GM21526 (cell line): ENCODE measurements around the gene AVPR2.

ENCODE experiments used
- ATAC-seq: cut with Tn5 transposase; IDR thresholded peaks from one replicate; pipeline ENCODE4 v1.9.1; 2021; ENCODE audit warnings: moderate library complexity; ENCODE audit not compliant: unreplicated experiment, low FRiP score

AVPR2 gene

DNA sequence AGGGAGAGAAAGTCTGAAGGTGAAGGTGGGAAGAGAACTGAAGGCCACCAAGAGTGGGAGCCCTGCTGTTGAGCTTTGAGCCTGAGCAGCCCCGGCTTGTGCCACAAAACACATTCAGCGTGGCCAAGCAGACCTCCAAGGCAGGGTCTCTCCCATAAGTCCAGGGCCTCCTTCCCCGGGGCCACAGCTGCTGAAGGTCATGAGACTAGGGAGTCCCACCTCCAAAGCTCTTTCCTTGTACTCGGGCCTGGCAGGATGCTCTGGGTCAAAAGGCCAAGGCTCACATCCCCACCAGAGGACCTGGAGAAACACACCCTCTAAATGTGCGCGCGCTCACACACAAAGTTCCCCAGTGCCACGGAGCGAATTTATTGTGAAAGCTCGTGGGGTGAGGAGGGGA lies 25.1 kb downstream of the AVPR2 start:
- ATAC-seq = no peak

DNA sequence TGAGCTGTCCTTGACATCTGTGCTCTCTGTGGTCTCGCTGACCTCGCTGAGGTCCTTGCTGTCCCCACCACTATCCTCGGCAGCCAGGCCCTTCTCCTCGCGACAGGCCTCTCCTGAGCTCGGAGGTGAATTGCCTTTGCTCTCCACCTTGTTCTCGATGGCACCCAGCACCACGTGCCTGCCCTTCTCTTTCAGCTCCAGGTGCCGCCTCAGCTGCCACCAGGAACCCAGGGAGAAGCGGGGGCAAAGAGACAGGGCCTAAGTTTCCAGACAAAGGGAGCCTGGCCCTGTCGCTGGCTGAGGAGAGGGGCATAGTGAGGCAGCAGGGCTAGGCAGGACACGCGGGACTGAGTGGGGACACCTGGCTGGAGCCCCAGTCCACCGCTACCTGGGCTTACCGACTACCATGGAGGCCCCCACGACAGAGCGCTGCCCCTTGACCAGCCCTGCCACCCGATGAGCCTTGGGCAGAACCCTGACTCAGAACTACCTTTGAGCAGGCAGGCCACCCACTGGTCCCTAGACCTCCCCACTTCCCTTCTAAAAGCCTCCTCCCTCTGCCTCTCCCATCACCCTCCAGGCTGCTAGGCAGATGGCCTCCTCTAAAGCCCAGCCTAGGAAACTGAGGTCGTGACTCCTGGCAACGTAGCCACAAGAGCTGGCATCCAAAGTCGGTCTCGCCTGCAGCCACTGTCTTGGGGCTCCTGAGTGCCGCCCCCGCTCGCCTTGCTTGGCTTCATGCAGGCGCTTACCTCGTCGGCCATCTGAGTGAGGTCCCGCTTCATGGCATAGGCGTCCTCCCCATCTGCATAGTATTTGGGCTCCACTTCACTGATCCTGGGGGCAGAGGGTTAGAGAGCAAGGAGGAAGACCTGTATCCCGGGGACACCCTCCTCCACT lies 25.8 kb downstream of the AVPR2 start:
- no peak for ATAC-seq

DNA sequence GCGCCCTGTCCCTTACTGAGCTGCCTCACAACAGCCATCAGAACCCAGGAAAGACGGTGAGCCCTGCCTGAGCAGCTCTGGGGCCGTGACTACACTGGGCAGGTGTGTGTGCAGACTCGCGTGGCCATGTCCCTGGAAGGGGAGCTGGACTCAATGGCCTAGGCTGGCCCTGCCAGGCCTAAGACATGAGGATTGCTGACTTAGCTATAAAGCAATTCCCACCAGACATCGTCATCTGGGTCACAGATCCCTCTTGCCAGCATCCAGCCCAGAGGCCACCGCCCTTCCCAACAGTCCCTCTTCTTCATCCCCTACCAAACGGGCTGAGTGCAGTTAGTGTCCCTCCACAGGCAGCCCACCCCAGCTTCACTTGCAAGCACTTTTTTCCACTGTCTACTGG lies 26.7 kb downstream of the AVPR2 start:
- ATAC-seq = no peak

DNA sequence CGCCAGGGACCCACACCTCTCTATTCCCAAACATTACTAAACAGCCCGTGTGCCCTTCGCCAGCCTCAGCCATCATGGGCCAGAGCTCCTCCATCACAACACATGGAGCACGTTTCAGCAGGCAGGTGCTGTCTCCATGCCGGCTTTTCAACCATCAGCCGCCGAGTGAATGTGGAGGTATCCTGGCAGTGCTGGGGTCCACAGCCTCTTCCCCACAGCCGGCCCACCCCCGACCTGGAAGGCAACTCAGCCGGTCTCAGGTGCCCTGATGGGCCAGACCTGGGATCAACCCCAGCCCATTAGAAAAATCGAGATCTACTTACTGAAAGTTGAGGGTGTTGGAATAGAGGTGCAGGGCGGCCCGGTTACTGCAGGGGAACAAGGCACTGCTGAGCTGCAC lies 27.3 kb downstream of the AVPR2 start:
- ATAC-seq = no peak

DNA sequence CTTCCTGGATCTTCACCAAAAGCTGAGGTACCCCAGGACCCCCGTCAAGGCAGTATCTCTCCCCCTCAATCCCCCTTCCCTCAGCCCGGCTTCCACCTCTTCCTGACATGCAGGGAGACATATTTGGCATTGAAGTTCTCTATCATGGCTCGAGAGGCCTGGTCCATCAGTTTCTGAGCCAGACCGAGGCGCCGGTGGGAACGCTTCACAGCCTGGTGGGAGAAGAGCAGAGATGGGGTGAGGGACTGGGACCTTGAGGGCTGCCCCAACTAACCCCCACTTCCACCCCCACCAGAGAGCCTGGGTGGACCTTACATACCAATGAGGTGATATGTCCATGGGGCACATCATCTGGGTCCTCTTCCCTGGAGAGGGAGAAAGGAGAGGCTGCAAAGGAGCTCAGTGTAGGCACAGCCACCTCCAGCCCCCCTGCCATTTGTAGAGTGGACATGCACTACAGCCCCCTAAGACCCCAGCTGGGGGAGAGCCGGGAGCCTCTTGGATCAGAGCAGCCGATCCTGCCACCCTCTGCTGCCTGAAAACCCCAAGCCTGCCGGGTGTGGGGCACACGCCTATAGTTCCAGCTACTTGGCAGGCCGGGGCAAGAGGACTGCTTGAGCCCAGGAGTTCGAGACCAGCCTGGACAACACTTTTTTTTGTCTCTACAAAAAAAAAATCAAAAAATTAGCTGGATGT lies 27.9 kb downstream of the AVPR2 start:
- no peak for ATAC-seq

DNA sequence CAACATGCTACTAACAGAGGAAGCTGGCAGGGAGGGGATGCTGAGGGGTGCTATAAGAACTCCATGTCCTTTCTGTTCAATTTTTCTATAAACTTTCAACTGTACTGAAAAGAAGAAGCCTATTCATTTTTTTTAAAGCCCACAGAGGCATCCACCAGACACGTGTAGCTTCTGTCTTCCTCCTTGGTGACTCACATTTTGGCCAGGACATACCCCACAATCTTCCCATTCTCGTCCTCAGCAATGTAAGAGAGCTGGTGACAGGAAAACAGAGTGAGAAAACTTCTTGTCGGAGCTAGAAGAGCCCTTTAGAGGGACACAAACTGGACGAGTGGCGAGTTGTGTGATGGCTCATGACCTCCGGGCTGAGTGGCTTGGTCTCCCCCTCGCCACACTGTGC lies 29.3 kb downstream of the AVPR2 start:
- ATAC-seq = no peak

DNA sequence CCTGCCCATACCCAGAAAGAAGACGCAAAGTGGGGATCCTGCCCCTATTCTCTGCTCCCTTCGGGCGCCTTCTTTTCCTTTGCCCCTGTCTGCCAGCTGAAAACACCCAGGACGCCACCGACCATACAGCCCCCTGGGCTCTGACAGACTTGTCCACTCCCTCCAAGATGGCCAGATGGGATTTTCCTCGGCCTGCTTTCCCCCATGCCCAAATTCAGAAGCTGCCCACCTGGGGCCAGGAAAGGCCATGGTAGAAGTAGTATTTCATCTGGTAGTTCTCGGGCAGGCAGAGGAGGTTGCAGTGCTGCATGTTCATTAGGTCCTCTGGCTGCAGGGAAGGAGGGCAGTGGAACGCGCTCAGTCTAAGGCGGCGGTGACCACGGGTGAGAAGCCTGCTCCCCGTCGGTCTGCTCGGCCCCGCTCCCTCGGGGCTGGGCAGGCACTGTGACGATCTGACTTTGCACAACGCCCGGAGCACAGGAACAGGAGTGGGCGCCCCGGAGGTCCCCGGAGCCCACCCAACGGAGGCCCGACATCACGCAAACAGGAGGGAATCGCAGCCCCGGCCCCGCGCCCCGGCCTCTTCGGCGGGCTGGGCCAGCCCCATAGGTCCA lies 29.8 kb downstream of the AVPR2 start:
- ATAC-seq = peak; percentile 14

DNA sequence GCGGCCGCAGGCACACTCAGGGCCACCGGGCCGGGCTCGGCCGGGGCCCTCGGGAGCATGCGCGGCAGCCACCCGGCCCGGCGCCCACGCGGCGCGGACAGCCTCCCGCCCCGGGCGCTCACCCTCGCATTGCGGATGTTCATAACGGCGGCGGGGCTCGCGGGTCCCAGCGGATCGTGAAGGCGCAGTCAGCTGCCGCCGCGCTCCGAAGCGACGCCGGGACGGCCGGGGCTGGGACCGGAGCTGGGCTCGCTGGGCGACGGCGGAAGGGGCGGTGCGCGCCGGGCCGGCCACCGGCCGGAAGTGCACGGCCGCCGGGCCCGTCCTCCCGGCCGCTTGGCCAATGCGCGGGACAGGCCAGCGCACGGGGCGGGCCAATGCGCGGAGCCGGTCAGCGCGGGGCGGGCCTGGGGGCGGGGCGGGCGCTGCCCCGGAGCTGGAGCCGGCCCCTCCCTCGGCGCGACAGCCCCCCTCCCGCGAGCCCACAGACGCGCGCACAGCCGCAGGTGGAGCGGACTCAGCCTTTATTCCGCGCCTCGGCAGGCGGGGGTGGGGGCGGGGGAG lies 30.4 kb downstream of the AVPR2 start, which contains the start of gene NAA10:
Gene NAA10, minus strand, starts transcription at position 276 of the 564 bp plus-strand sequence. Its CDS starts 133 bp downstream, at position 143.
- peak; percentile 86 for ATAC-seq

DNA sequence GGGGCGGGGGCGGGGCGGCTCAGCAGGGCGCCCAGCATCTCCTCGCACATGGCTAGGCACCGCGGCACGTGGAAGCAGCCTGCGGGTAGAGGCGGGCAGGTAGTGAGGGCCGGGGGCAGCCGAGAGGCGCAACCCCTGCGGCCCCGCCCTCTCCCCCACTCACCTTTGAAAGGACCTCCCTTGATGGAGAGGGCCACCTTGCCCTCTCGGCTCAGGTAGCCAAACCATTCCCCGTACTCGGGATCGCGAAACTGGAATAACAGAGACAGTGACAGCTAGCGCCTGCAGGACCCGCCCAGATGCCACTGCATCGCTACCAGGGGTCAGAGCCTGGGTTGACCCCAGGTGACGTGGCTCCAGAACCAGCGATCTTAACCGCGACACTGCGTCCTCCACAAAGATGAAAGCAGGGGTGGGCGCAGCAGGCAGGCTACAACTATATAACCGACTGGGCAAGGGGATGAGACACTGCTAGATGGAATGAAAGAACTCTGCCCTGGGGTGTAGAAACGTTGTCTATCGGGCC lies 30.9 kb downstream of the AVPR2 start:
- ATAC-seq = peak; percentile 9

DNA sequence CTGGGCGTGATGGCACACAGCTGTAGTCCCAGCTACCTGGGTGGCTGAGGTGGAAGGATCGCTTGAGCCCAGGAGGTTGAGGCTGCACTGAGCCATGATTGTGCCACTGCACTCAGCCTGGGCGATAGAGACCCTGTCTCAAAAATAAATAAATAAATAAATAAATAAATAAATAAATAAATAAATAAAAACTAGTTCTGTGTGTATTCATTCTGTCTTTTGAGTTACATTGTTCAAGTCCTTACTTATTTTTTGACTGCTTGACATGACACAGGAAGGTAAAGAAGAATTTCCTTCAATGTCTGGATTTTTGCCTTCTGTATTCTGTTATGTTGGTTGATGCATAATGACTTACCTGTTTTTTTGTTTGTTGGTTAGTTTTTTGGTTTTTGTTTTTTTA lies 32.6 kb downstream of the AVPR2 start:
- ATAC-seq = no peak

DNA sequence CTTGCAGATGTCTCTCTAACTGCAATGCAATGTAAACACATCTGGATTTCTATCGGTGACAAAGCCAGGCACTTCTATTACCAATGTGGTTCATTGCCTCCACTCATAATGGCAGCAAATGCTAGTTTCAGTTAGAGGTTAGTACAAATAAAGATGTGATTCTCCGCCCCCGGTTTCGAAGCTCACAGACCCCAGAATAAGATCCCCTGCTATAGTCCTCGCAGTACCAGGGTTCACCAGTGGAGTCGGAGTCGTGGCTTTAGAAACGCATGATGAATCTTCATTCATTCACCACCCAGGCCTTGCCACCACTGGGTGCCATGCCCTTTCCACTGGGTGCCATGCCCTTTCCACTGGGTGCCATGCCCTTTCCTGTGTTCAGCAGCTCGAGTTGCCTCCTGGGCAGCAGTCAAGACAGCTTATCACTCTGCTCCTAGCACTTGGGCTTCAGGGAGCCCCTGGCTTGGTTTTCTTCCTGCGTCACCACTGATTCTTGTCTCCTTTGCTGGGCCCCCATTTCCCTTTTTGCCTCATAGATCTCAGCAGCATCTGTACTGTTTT lies 33.8 kb downstream of the AVPR2 start:
- ATAC-seq = no peak

DNA sequence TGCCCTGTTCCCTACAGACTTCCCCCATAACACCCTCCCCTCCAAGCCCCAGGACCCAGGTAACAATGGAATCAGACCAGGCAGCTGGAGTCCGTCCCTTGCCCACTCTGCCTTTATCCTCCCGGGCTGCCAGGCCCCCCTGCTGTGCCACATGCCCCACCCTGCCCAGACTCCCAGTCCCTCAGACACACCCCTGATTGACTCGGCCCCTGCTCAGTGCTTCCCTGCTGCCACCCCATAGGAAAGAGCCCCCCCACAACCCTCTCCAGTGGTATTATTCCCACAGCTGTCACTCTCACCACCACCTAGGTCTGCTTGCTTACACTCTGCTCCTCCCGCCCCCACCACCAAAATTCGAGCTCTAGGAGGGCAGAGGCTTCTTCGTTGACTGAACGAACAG lies 35.1 kb downstream of the AVPR2 start:
- ATAC-seq = no peak

DNA sequence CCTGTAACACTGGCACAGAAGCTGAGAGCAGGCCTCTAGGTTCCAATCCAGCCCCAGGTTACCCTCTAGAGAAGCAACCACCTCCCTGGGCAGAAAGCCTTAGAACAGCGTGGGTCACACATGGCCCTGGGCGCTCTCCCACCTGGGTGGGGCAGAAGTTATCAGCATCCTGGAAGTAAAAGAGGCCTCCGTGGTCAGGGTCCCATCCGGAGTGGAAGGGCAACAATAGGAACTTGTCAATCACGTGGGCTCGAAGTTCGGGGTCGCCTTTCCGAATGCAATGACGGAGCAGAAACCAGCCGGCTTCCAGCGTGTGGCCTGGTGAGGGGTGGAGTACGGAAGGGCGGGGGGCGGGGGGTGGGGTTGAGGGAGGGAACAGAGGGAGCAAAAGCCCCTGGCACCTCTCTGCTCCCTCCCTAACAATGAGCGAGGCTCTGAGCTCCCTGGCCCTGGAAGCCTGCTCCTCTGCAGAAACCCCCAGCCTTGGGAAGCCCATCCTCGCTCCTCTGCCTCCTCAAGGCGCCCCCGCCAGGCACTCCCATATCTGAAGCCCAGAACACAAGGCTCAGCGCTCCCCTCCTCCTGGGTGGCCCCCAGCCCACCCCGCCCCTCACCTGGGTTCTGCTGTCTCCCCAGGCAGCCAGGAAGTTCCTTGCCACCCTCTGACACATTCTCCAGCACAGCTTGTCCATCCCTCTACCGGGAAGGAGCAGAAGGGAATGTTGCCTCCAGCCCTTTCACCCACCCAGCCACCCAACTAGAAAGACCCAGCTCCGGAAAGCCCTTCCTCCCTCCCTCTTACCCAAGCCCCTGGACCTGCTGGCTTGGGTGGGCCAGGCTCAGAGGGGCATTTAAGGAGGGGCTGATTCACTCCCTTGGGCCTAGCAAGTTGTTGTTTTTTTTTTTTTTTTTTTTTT lies 37.1 kb downstream of the AVPR2 start:
- ATAC-seq = no peak

DNA sequence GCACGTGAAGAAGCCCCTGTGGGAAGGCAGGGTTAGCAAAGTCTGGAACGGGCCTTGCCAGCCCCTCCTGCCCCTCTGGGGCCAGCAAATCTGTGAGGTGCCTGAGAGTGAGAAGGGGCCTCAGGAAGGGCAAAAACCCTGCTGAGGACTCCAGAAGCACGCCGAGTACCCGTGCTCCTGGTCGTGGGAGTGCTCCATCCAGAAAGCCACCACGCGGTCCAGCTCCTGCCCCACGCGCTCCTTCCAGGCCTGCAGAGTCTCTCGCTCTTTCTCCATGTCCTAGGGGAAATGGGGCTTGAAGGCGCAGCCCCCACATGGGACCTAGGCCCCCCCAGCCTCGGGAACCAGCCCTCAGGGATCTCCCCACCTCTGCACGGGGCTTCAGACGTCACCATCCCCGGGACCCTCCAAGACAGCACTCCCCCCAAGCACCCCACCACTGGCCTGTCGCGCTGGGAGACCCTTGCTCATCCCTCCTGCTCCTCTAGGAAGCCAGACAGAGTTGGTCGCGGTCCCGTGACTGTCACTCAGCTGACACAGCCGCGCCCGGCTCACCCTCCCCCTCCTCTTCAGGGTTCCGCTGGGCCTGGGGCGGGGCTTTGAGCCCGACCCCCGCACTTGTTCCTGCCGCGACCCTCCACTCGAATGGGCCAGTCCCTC lies 39.8 kb downstream of the AVPR2 start, which contains the start of gene RENBP:
Gene RENBP, minus strand, starts transcription at position 504 of the 660 bp plus-strand sequence. Its CDS starts 33 bp downstream, at position 471.
- no peak for ATAC-seq

DNA sequence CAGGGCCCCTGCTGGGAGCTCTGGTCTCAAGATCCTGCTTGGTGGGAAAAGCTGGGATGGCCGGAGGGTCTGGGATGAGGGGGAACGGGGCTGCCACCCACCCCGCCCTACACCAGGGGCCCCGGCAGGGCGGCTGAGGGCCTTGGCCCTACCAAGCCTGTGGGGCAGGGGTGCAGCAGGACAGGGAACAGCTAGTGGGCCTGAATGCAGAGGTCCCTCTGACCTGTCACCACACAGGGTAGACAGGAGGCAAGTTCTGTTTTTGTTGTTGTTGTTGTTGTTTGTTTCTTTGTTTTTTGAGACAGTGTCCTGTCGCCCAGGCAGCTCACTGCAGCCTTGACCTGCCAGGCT lies 40.3 kb downstream of the AVPR2 start:
- no peak for ATAC-seq

DNA sequence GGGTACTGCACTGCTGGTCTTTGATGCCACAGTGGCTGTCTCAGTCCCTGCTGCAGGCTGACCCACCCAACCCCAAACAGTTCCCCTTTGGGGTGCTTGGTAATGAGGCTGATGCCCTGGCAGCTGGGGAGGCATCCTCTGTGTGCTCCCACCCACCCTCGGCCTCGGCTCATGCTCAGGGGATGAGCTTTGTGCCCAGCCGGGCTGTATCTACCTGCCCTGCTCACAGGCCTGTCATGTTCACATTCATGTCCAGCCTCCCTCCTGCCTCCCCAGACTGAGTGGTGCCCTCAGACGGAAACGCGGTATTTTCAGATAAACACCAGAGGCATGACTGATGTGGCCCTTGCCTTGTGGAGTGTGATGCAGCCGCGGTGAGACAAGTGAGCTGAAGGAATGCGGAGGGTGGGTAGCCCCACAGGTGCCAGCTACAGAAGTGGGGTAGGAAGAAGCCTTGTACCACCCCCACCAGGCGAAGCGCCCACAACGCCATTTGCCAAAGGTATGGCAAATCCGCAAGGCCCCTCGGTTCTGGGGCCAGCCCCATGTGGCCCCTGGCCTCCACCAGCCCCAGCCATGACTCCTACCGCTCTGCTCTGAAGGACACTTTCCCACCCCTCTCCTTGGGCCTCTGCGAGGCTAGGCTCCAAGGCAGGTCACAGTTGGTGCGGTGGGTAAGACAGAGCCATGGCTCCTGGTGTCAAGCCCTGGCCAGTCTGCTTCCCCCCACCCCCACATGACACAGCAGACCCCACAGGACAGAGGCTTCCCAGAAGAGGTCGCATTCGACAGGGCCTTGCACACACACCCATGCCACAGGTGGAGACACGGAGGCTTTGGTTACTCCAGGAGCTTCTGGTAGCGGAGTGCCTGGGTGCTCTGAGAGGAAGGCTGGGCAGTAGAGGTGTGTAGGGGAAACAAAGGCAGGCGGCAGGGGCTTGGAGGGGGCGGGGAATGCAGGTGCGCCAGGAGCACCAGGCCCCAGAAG lies 41.8 kb downstream of the AVPR2 start:
- no peak for ATAC-seq

DNA sequence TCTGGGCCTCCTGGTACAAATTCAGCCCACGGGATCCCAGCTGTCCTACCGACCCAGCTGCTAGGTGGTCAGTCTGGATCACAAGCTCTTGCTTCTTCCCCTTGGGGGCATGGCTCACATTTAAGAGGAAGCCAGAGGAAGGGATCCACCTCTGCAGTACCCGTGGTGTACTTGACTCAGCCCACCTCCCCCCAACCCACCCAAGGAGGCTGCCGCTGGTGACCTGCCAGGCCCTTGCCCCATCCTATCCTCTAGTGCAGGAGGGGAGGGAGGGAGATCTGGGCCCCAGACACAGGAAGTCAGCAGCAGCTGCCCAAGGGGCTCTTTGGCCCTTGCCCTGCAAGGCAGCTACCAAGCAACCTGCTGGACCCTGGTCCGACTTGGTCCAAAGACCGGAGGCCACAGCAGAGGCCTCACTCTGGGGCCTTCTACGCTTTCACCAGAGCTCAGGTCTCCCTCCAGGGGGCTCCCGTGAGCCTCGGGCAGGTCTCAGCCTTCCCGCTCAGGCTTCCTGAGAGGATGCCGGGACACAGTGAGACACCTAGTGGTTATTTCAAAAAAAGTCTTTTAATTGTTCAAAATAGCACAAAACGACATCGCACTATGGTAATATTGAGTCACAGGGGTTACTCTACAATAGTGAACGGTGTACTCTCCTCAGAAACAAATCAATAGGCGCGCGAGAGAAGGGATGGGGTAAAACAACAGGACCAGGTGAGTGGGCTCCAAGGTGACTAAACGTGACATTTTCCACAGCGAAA lies 42.7 kb downstream of the AVPR2 start:
- peak; percentile 71 for ATAC-seq
